Activated CD8-positive, alpha-beta T cell treated with anti-CD3 and anti-CD28 coated beads for 36 hours (primary cell): ENCODE results near the gene MXD3. TPM values are rescaled to one million over a fixed set of nuclear protein-coding genes. Genes with fewer than 3 reads are reported as not detected.

Experiments
- ATAC-seq: fragments of 200-7000 bp; cut with Tn5 transposase; one replicate; pipeline ENCODE4 v1.10.0; 2021; ENCODE audit warnings: mild to moderate bottlenecking, moderate library complexity
- CTCF ChIA-PET: fragments of 350-600 bp; sonication (Branson Sonifier 250); formaldehyde crosslinking; loops from one replicate; lab custom pipeline; 2021; ENCODE audit warnings: antibody characterized with exemption; lab: Charles Lee
- POLR2A ChIA-PET: fragments of 350-600 bp; sonication (Branson Sonifier 250); formaldehyde crosslinking; loops from one replicate; lab custom pipeline; 2021; ENCODE audit warnings: antibody characterized with exemption; lab: Charles Lee
- DNase-seq: peaks from one replicate; pipeline ENCODE4 v3.0.0-alpha.2; 2020
- H3K27ac Mint-ChIP-seq: one replicate; pipeline ENCODE4 v1.8.0; 2021; ENCODE audit warnings: mild to moderate bottlenecking, mixed read lengths
- H3K27me3 Mint-ChIP-seq: one replicate; pipeline ENCODE4 v1.8.0; 2021; ENCODE audit warnings: mixed read lengths
- H3K36me3 Mint-ChIP-seq: one replicate; pipeline ENCODE4 v1.8.0; 2021; ENCODE audit warnings: low read depth, mixed read lengths
- H3K4me1 Mint-ChIP-seq: one replicate; pipeline ENCODE4 v1.8.0; 2021; ENCODE audit warnings: low read depth, mixed read lengths
- H3K4me3 Mint-ChIP-seq: one replicate; pipeline ENCODE4 v1.8.0; 2021; ENCODE audit warnings: mild to moderate bottlenecking, moderate library complexity, mixed read lengths
- H3K9me3 Mint-ChIP-seq: one replicate; pipeline ENCODE4 v1.8.0; 2021; ENCODE audit warnings: mixed read lengths
- CTCF ChIP-seq: fragments of 200-600 bp; IDR thresholded peaks from one replicate; pipeline ENCODE4 v1.8.0; 2022; ENCODE audit warnings: antibody characterized with exemption, mild to moderate bottlenecking
- intact Hi-C: fragments of 100-400 bp; cut with micrococcal nuclease; formaldehyde crosslinking; loops from one replicate; pipeline ENCODE4 v1.10.0; 2022
- total RNA-seq, 2 experiments: library from RNA; stranded (reverse); gene quantifications; one replicate each; pipeline ENCODE4 v1.2.3, GENCODE V29; 2021

The MXD3 gene
- total RNA-seq, 2 experiments from 2014 or later: 19.3 to 25.1 TPM

GRCh38 chr5:177314376-177315342 is 3.0 kb upstream of the MXD3 start:
- TF ChIP-seq CTCF: no peak
- Mint-ChIP-seq H3K4me3 (no peak overlapping the region), H3K27ac (no peak overlapping the region)

DNA sequence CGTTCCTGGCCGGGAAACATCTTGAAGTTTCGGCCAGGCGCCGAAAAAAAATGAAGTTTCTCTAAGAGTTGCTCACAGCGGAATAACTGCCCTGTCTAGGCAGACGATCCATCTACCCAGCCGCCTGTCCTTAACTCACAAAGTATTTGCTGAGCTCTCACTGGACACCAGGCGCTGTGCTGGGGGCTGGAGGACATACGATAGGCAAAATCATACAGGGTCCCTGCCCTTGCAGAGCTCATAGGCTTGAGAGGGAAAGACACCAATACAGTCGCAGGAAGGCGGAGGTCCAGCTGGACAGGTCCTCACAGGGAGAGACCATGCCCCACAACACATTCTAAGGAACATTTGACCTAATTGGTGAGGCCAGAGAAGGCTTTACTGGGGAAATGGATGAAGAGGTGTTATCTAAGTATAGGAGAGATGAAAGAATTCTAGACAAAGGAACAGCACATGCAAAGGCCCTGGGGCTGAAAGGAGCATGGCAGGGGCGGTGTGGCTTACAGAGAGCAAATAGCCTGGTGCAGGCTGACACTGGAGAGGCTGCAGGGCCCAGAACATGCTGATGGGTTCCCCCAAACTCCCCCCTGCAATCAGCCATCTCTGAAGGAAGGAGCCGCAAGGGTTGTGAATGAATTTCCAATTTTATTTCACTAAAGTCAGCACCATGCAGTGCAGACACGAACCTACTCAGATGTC is 2.0 kb upstream of the MXD3 start:
- Mint-ChIP-seq H3K4me3 (no peak overlapping the region), H3K9me3 (no peaks in the 10 kb centered on the region), H3K27ac (no peak overlapping the region), H3K4me1 (peaks cover 30% of the 10 kb centered on the region), H3K36me3 (peaks cover 6% of the 10 kb centered on the region), H3K27me3 (no peaks in the 10 kb centered on the region)
- no peak for TF ChIP-seq CTCF
- ChIA-PET CTCF (interaction anchor here (1.0 to 6.2 kb wide), 8 partner anchors 11 to 142 kb away, joined by 3 to 58 read pairs (median 6); partner anchors contain the start of gene PFN3), POLR2A (interaction anchor here (0.5 to 2.2 kb wide), 6 partner anchors 12 to 91 kb away, joined by 3 to 15 read pairs (median 4); partner anchors contain the start of gene LMAN2)
- ATAC-seq (no peak), DNase-seq (no peak)
- intact Hi-C loops: loop anchor here (5.0 to 10.0 kb wide), 2 partner anchors 81 to 184 kb away; partner anchors contain the start of gene PDLIM7

More at GRCh38 chr5:177314376-177315342, 3.0 kb upstream of the MXD3 start:
- intact Hi-C loops: loop anchor here (5.0 to 10.0 kb wide), 4 partner anchors 43 to 183 kb away; partner anchors contain the start of genes PDLIM7 and RGS14
- Mint-ChIP-seq H3K36me3 (peaks cover 12% of the 10 kb centered on the region), H3K4me1 (peaks cover 27% of the 10 kb centered on the region), H3K27me3 (no peaks in the 10 kb centered on the region), H3K9me3 (peaks cover 4% of the 10 kb centered on the region)
- ChIA-PET CTCF (interaction anchor here (1.1 to 6.2 kb wide), 9 partner anchors 21 to 201 kb away, joined by 3 to 58 read pairs (median 5); partner anchors contain the start of genes LMAN2 and PFN3), POLR2A (interaction anchor here (1.2 to 1.4 kb wide), 2 partner anchors 65 to 89 kb away, joined by 4 to 5 read pairs; no protein-coding TSS in a partner anchor)
- no peak for ATAC-seq
- DNase-seq: no peak

DNA sequence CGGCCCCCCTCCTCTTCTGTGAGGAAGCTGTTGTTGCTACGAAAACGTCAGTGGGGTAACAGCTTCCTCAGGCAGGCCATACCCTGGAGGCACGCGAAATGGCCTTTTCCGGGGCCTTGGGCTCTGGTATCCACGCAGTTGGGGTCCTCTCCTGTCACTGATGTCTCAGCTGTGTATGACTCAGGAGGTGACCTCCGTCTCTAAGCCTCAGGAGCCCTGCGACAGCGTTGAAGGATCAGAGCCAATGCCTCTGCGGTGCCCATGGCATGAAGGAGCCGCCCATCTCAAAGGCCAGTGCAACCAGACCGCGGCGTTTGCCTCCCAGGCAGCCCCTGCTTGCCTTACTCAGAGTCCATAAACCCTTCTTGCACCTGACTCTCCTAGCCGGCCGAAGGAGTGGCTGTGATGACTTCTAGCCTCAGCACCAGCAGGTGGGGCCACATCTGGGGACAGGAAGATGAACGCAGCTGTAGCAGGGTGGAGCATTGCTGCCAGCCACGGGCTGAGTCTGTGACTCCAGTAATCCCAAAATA is 1.0 kb upstream of the MXD3 start:
- peak; percentile 80 for DNase-seq
- peaks cover 25% of the 10 kb centered on the region for H3K4me1 Mint-ChIP-seq
- ChIA-PET CTCF (interaction anchor here (0.7 to 6.2 kb wide), 19 partner anchors 9 to 199 kb away, joined by 3 to 58 read pairs (median 4); partner anchors contain the start of genes PDLIM7, PFN3, PRELID1 and RAB24), POLR2A (interaction anchor here (0.5 to 2.2 kb wide), 18 partner anchors 8 to 289 kb away, joined by 3 to 15 read pairs (median 4); partner anchors contain the start of genes GRK6, LMAN2, PRELID1 and RAB24)
- intact Hi-C loops: loop anchor here (5.0 to 10.0 kb wide), 2 partner anchors 82 to 185 kb away; partner anchors contain the start of gene PDLIM7
- peak overlapping the region; percentile 91 for H3K27ac Mint-ChIP-seq
- no peaks in the 10 kb centered on the region for H3K9me3 Mint-ChIP-seq
- no peak for TF ChIP-seq CTCF
- no peaks in the 10 kb centered on the region for H3K27me3 Mint-ChIP-seq
- ATAC-seq: peak; percentile 24
- H3K4me3 Mint-ChIP-seq: peak overlapping the region; percentile 89
- H3K36me3 Mint-ChIP-seq: peaks cover 6% of the 10 kb centered on the region

- peaks cover 31% of the 10 kb centered on the region for H3K4me1 Mint-ChIP-seq
- H3K27ac Mint-ChIP-seq: no peak overlapping the region
- no peaks in the 10 kb centered on the region for H3K27me3 Mint-ChIP-seq
- ATAC-seq: no peak
- H3K36me3 Mint-ChIP-seq: peaks cover 14% of the 10 kb centered on the region
- DNase-seq: no peak
- no peak for TF ChIP-seq CTCF
- intact Hi-C loops: loop anchor here (5.0 to 10.0 kb wide), 2 partner anchors 83 to 186 kb away; partner anchors contain the start of gene PDLIM7
- H3K4me3 Mint-ChIP-seq: peak overlapping the region; percentile 89
- CTCF ChIA-PET: interaction anchor here (0.7 to 6.2 kb wide), 10 partner anchors 24 to 186 kb away, joined by 3 to 58 read pairs (median 6); partner anchors contain the start of genes PDLIM7 and PFN3
- POLR2A ChIA-PET: interaction anchor here (1.0 to 2.2 kb wide), 4 partner anchors 53 to 288 kb away, joined by 3 to 6 read pairs (median 3); no protein-coding TSS in a partner anchor
- no peaks in the 10 kb centered on the region for H3K9me3 Mint-ChIP-seq
These were observed 341 bp downstream of the MXD3 start for GRCh38 chr5:177311392-177311722.
